Measurements from ENCODE around the gene HDAC7. TPM values are rescaled to one million over a fixed set of nuclear protein-coding genes. Genes with fewer than 3 reads are reported as not detected.

The HDAC7 gene
- total and polyA plus RNA-seq, 12 donors: 9.1 to 184 (median 147) TPM

GRCh38 chr12:47771304-47771703, 48.4 kb downstream of the HDAC7 start:
- peaks cover 23 to 36% of the 10 kb centered on the region in 2 donors for H3K4me1 ChIP-seq (replicated peaks in 1 of 2)
- no peak for TF ChIP-seq CTCF (IDR thresholded peaks at IDR 0.05)
- no peak for TF ChIP-seq POLR2A (IDR thresholded peaks at IDR 0.05)
- no peak overlapping the region for H3K4me3 ChIP-seq
- no peaks in the 10 kb centered on the region for H3K36me3 ChIP-seq (replicated peaks in 1 of 2)
- intact Hi-C loops (cut with DNase I): no loop called here
- H3K9me3 ChIP-seq (replicated peaks in 1 of 3): no peaks in the 10 kb centered on the region
- 91 to 95% (median 93%) methylated on average over 6 of the region's 6 CpGs for WGBS, 4 donors
- DNase-seq: no peak
- H3K27me3 ChIP-seq: no peaks in the 10 kb centered on the region
- H3K27ac ChIP-seq: no peak overlapping the region

GRCh38 chr12:47770086-47770726, 49.5 kb downstream of the HDAC7 start:
- intact Hi-C loops (cut with DNase I): no loop called here
- no peak for DNase-seq

GRCh38 chr12:47769234-47770085, 50.2 kb downstream of the HDAC7 start:
- H3K36me3 ChIP-seq (replicated peaks in 1 of 2): no peaks in the 10 kb centered on the region
- no peaks in the 10 kb centered on the region for H3K27me3 ChIP-seq
- intact Hi-C loops (cut with DNase I): loop anchor here (5.0 kb wide), 2 partner anchors 47 to 57 kb away; no protein-coding TSS in a partner anchor
- H3K4me3 ChIP-seq: no peak overlapping the region
- no peaks in the 10 kb centered on the region for H3K9me3 ChIP-seq (replicated peaks in 1 of 3)
- peak overlapping the region in 4 of 5 donors; percentile 40 to 73 (median 60) for H3K27ac ChIP-seq
- no peak for DNase-seq
- peaks cover 8 to 17% of the 10 kb centered on the region in 2 donors for H3K4me1 ChIP-seq (replicated peaks in 1 of 2)
- WGBS, 4 donors: 83 to 90% (median 87%) methylated on average over 4 of the region's 4 CpGs
- TF ChIP-seq CTCF (IDR thresholded peaks at IDR 0.05) (no peak), POLR2A (IDR thresholded peaks at IDR 0.05) (no peak)

More at GRCh38 chr12:47770086-47770726, 49.5 kb downstream of the HDAC7 start:
- Histone ChIP-seq H3K4me3 (no peak overlapping the region), H3K4me1 (replicated peaks in 1 of 2) (peaks cover 12 to 25% of the 10 kb centered on the region in 2 donors), H3K27me3 (no peaks in the 10 kb centered on the region), H3K27ac (peak overlapping the region in 4 of 5 donors; percentile 40 to 73 (median 60)), H3K9me3 (replicated peaks in 1 of 3) (no peaks in the 10 kb centered on the region), H3K36me3 (replicated peaks in 1 of 2) (no peaks in the 10 kb centered on the region)
- 55 to 58% (median 56%) methylated on average over 3 of the region's 3 CpGs for WGBS, 4 donors
- TF ChIP-seq CTCF (IDR thresholded peaks at IDR 0.05) (no peak), POLR2A (IDR thresholded peaks at IDR 0.05) (no peak)

GRCh38 chr12:47768323-47768811, 51.3 kb downstream of the HDAC7 start:
- 44 to 62% (median 57%) methylated on average over 2 of the region's 2 CpGs for WGBS, 4 donors
- H3K4me1 ChIP-seq (replicated peaks in 1 of 2): peaks cover 0 to 11% of the 10 kb centered on the region in 2 donors
- TF ChIP-seq CTCF (IDR thresholded peaks at IDR 0.05) (no peak), POLR2A (IDR thresholded peaks at IDR 0.05) (no peak)
- H3K36me3 ChIP-seq (replicated peaks in 1 of 2): no peaks in the 10 kb centered on the region
- intact Hi-C loops (cut with DNase I): loop anchor here (5.0 kb wide), 2 partner anchors 46 to 56 kb away; no protein-coding TSS in a partner anchor
- H3K4me3 ChIP-seq: no peak overlapping the region
- DNase-seq: no peak
- H3K27ac ChIP-seq: no peak overlapping the region
- no peaks in the 10 kb centered on the region for H3K27me3 ChIP-seq
- no peaks in the 10 kb centered on the region for H3K9me3 ChIP-seq (replicated peaks in 1 of 3)

All from adrenal gland (tissue), 12 donors.